ENCODE results near the gene TBC1D22A.

GRCh38 chr22:47076758-47077157 lies 314.3 kb downstream of the TBC1D22A start:
- TF ChIP-seq POLR2A (IDR thresholded peaks at IDR 0.05; ENCODE audit: low read length): no peak
- TF ChIP-seq GATA1 (IDR thresholded peaks at IDR 0.05; ENCODE audit: low read depth, low read length): no peak
